Activated T-helper 1 cell treated with anti-CD3 and anti-CD28 coated beads, Interleukin-2, amount 50 U/mL, for 16 hours (primary cell): ENCODE results near the gene C1orf146.
"Not testable (repeated sequence)": the region's sequence is repeated elsewhere in the genome, so short reads cannot be mapped to it uniquely, and the experiment has no call there.

ENCODE experiments used
- DNase-seq, 2 donors: peaks; one replicate each; pipeline ENCODE4 v3.0.0-alpha.2; 2020; ENCODE audit warnings: low read depth in 1 of 2, low spot score in 1 of 2

The C1orf146 gene

GRCh38 chr1:92273039-92273438 lies 55.3 kb downstream of the C1orf146 start:
- DNase-seq, result no peak

- no peak for DNase-seq
These were observed 57.2 kb downstream of the C1orf146 start for GRCh38 chr1:92274939-92275338.

- DNase-seq, result no peak
These were observed 58.4 kb downstream of the C1orf146 start for GRCh38 chr1:92276082-92276481.

- DNase-seq, result no peak
These were observed 59.5 kb downstream of the C1orf146 start for GRCh38 chr1:92277105-92277723.

- not testable (repeated sequence) for DNase-seq
These were observed 62.1 kb downstream of the C1orf146 start for GRCh38 chr1:92279781-92280180.

GRCh38 chr1:92281411-92281810 lies 63.7 kb downstream of the C1orf146 start:
- DNase-seq, result not testable (repeated sequence)

GRCh38 chr1:92291372-92291999 lies 73.8 kb downstream of the C1orf146 start:
- no peak for DNase-seq
